ENCODE measurements around the gene TNFSF10. TPM values are rescaled to one million over a fixed set of nuclear protein-coding genes. Genes with fewer than 3 reads are reported as not detected.

TNFSF10 gene
- total RNA-seq, 1 experiment from 2014 or later, result 21.4 TPM

- Histone ChIP-seq H3K27me3 (ENCODE audit: insufficient read depth, low read depth) (no peaks in the 10 kb centered on the region), H3K4me3 (no peak overlapping the region), H3K27ac (no peak overlapping the region), H3K4me1 (replicated peaks; ENCODE audit: insufficient read depth) (peaks cover 36% of the 10 kb centered on the region), H3K9me2 (ENCODE audit: insufficient read depth) (no peaks in the 10 kb centered on the region), H4K20me1 (ENCODE audit: insufficient read depth) (no peaks in the 10 kb centered on the region), H3K4me2 (no peak overlapping the region), H3K36me3 (ENCODE audit: low read depth) (no peaks in the 10 kb centered on the region), H3K9me3 (ENCODE audit: insufficient read depth, low read depth) (no peaks in the 10 kb centered on the region), H3K79me2 (ENCODE audit: low read depth) (no peaks in the 10 kb centered on the region), H3F3A (ENCODE audit: insufficient read depth, low read depth) (peaks cover 12% of the 10 kb centered on the region; the same call in 1 of the 2 replicates), H2AFZ (no peak overlapping the region)
- intact Hi-C loops (cut with micrococcal nuclease; ENCODE audit: unreplicated experiment), result no loop called here
- no TSS peak for BruUV-seq (replicated peaks)
- DNase-seq, result no peak
- POLR2A ChIA-PET (ENCODE audit: unreplicated experiment), result no interaction called here
- CTCF ChIA-PET, result no interaction called here
- TF ChIP-seq EZH2 (IDR thresholded peaks at IDR 0.05; ENCODE audit: low read depth) (no peak), CTCF (conservative IDR thresholded peaks at IDR 0.05) (no peak)
Observed at GRCh38 chr3:172551874-172552273, 28.6 kb upstream of the TNFSF10 start.

GRCh38 chr3:172550347-172550943 lies 27.2 kb upstream of the TNFSF10 start:
- ChIA-PET POLR2A (ENCODE audit: unreplicated experiment) (interaction anchor here (0.5 to 0.7 kb wide), 3 partner anchors 9 to 194 kb away, joined by 3 to 5 read pairs (median 4); no protein-coding TSS in a partner anchor), CTCF (interaction anchor here (0.6 to 0.7 kb wide), 2 partner anchors 45 to 74 kb away, joined by 3 to 9 read pairs; no protein-coding TSS in a partner anchor)
- Histone ChIP-seq H3K36me3 (ENCODE audit: low read depth) (no peaks in the 10 kb centered on the region), H3K9me3 (ENCODE audit: insufficient read depth, low read depth) (no peaks in the 10 kb centered on the region), H2AFZ (no peak overlapping the region), H3K4me1 (replicated peaks; ENCODE audit: insufficient read depth) (peaks cover 50% of the 10 kb centered on the region), H3K27me3 (ENCODE audit: insufficient read depth, low read depth) (no peaks in the 10 kb centered on the region), H3F3A (ENCODE audit: insufficient read depth, low read depth) (peaks cover 25% of the 10 kb centered on the region), H3K79me2 (ENCODE audit: low read depth) (no peaks in the 10 kb centered on the region), H3K27ac (no peak overlapping the region), H3K4me3 (no peak overlapping the region), H4K20me1 (ENCODE audit: insufficient read depth) (no peaks in the 10 kb centered on the region), H3K4me2 (no peak overlapping the region), H3K9me2 (ENCODE audit: insufficient read depth) (no peaks in the 10 kb centered on the region)
- no peak for TF ChIP-seq CTCF (conservative IDR thresholded peaks at IDR 0.05)
- TF ChIP-seq EZH2 (IDR thresholded peaks at IDR 0.05; ENCODE audit: low read depth), result no peak
- DNase-seq, result peak; percentile 79 to 88
- BruUV-seq (replicated peaks), result no TSS peak
- intact Hi-C loops (cut with micrococcal nuclease; ENCODE audit: unreplicated experiment), result loop anchor here (1.0 kb wide), 1 partner anchor 10 kb away; no protein-coding TSS in a partner anchor

GRCh38 chr3:172549144-172549543 lies 25.9 kb upstream of the TNFSF10 start:
- Histone ChIP-seq H3K9me2 (ENCODE audit: insufficient read depth) (no peaks in the 10 kb centered on the region), H3K27ac (no peak overlapping the region), H3K4me2 (no peak overlapping the region), H3K4me1 (replicated peaks; ENCODE audit: insufficient read depth) (peaks cover 52% of the 10 kb centered on the region), H2AFZ (no peak overlapping the region), H3K36me3 (ENCODE audit: low read depth) (no peaks in the 10 kb centered on the region), H3F3A (ENCODE audit: insufficient read depth, low read depth) (peaks cover 25% of the 10 kb centered on the region), H3K27me3 (ENCODE audit: insufficient read depth, low read depth) (no peaks in the 10 kb centered on the region), H3K4me3 (no peak overlapping the region), H4K20me1 (ENCODE audit: insufficient read depth) (no peaks in the 10 kb centered on the region), H3K79me2 (ENCODE audit: low read depth) (no peaks in the 10 kb centered on the region), H3K9me3 (ENCODE audit: insufficient read depth, low read depth) (no peaks in the 10 kb centered on the region)
- no TSS peak for BruUV-seq (replicated peaks)
- ChIA-PET POLR2A (ENCODE audit: unreplicated experiment) (no interaction called here), CTCF (no interaction called here)
- DNase-seq, result no peak
- TF ChIP-seq EZH2 (IDR thresholded peaks at IDR 0.05; ENCODE audit: low read depth), result no peak
- TF ChIP-seq CTCF (conservative IDR thresholded peaks at IDR 0.05), result no peak
- intact Hi-C loops (cut with micrococcal nuclease; ENCODE audit: unreplicated experiment), result loop anchor here (5.0 kb wide), 1 partner anchor 203 kb away; the partner anchor contains the start of gene ECT2
